GM20431 (cell line): Measurements from ENCODE around the gene LARGE1.

ENCODE experiments used
- in situ Hi-C: fragments of 300-500 bp; cut with MseI, MboI; formaldehyde crosslinking; loops from one replicate; pipeline ENCODE4 v1.15.0; 2020; ENCODE audit warnings: low sequenced_read_pairs; ENCODE audit not compliant: unreplicated experiment

Gene LARGE1

DNA sequence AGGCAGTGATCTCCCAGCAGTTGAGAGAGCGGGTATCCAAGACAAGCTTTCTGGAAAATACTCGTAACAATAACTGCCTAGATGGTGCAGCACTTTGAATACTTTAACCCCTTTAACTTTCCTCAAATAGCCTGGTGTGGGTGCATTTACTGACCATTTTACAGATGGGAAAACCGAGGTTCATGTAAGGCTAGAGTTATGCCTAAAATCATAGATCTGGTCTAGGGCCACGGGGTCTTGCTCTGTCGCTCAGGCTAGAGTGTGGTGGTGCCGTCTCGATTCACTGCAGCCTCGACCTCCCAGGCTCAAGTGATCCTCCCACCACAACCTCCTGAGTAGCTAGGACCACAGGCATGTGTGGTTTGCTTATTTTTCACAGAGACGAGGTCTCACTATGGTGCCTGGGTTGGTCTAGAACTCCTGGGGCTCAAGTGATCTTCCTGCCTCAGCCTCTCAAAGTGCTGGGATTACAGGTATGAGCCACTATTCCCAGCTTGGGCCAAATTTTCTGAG lies 592.9 kb downstream of the LARGE1 start:
- in situ Hi-C loops, result no loop called here

DNA sequence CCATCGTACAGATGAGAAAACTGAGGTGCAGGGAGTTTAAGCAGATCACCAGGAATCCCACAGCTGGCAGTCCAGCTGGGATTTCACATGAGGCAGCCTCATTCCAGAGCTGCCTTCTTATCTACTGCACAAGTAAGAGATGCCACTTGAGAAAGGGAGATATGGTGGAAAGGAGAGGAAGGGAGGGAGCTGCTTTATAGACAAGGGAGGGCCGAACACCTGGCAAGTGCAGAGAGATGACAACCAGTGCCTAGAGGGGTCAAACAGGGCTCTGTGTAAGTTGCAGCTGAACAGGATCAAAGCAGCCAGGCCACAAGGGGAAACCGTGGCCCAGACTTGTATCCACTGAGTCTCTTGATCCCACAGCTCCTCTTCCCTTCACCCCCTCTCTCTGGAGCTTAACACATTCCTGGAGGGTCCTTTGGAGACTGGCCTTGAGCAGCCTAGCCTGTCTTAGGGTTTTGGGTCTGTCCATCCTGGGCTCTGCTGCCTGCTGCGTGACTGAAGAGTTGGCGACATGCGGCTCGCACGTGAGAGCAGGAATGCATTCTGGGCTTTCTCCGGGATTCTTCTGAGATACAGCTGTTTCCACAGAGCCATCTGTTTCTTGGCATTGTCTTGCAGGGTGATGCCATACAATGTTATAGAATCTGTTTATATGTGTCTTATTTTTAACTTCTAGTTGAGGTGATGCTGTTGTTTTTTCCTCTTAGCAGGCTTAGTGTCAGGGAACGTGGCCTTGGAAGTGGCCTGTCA lies 593.6 kb downstream of the LARGE1 start:
- in situ Hi-C loops, result no loop called here

DNA sequence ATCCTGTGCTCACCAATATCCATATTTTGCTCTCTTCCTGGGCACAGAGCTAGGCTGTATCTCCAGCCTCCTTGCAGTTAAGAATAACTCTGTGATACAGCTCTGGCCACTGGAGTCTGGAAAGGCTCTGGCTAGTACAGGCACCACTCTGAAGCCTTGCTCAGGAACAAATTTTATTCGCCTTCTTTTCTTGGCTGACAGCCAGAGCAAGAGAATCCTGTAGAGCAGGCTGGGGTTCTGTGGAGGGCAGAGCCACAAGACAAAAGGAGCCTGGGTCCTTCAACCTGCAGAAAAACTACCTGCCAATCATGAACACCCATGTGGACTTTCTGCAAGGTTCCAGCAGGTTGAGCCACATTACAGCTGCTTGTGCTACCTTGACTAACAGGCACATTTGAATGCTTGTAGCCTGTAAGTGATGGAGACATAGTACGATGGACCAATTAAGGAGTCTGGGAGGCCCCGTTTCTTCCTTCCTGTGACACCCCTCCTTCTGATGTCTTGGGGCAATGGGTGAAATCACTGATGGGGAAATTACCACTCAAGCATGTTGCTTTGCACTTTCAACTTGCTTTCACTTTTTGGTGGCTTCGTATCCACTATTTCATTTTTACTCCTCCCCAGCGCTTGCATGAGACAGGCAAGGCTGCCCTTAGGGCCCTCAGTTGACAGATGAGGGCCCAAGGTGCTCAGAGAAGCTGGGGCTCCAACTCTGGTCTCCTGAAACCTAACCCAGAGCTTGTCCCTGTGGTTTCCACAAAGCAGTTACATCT lies 594.9 kb downstream of the LARGE1 start:
- in situ Hi-C loops, result no loop called here

DNA sequence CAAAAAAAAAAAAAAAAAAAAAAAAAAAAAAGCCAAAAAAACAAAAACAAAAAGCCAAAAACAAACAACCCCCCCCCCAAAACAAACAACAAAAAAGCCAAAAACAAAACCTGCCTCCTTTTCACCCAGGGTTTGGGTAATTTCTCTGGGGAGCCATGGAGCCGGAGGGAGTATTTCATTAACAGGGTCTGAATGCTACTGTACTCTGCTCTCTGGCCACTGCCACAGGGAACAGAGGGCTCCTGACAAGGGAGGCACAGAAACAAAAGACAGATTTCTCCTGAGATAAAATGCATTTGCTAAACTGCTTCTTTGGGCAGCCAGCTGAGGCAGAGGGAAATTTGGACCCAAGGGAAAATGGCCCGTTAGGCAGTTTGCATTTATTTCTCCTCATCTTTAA lies 596.0 kb downstream of the LARGE1 start:
- in situ Hi-C loops, result loop anchor here (25.0 kb wide), 1 partner anchor 188 kb away; no protein-coding TSS in a partner anchor

DNA sequence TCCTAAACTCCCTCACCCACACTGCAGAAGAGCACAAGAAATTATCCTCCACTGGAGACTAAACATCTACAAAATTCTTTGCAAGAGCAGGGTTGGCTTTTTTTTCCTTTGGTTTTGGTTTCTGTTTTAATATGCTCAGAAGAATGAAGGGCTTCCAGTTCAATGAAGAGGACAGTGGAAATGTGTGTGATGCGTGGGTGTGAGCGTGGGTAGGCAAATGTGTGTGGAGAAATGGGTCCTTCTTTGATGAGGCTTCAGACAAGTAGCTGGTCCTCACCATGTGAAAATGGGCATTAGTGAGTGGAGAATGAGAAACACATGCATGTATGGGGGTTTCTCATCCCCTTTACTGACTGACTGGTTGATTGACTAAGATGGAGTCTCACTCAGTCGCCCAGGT lies 598.8 kb downstream of the LARGE1 start:
- in situ Hi-C loops, result loop anchor here (25.0 kb wide), 1 partner anchor 191 kb away; no protein-coding TSS in a partner anchor

DNA sequence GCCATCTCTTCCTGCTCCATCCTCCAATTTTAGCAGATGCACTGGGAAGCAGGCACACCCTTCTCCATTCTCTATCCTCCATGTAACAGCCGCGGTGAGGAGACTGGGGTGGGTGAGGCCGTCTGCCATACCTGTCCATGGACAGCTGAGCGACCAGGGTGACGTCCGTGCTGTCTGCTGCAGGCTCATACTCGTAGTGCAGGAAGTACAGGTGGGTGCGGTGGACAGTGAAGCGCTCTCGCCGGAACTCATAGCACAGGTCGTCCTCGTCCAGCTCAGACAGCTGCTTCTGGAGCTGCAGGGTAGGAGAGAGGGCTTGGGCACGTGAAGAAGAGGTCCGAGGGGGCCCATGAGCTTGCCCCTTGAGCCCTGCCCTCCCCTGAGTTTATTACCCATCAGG lies 604.3 kb downstream of the LARGE1 start:
- in situ Hi-C loops, result loop anchor here (25.0 kb wide), 1 partner anchor 196 kb away; no protein-coding TSS in a partner anchor

DNA sequence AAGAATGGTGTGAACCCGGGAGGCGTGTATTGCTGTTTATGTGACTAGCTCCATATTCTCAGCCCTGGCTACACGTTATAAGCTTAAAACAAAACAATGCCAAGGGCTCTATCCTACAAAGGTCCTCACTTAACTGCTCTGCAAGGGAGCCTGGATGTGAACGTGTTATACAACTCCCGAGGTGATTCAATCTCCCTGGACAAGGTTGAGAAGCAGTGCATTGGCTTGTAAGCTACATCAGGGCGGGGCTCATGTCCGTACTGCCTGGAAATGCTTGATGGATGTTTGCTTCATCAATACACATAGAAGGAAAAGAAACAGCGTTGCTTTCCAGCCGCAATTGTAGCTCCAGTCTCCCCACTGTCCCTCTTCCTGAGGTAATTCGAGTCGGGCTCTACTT lies 605.2 kb downstream of the LARGE1 start:
- in situ Hi-C loops, result loop anchor here (25.0 kb wide), 1 partner anchor 197 kb away; no protein-coding TSS in a partner anchor

DNA sequence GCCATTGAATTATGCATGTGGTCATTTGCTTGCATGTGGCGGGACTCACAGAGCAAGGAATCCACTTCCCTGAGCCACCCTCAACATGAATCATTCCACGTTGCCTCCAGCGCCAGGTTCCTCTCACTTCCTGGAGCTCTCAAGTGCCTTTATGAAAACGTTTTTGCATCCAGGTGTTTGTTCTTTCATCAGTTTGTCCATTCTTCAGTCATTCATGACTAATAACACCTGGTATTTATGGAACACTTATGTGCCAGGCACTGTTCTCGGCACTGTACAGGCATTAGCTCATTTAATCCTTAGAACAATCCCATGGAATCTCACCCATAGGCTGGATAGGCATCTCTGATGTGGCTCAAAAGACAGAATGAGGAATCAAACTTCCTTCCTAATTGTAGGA lies 606.0 kb downstream of the LARGE1 start:
- in situ Hi-C loops, result loop anchor here (25.0 kb wide), 1 partner anchor 198 kb away; no protein-coding TSS in a partner anchor

DNA sequence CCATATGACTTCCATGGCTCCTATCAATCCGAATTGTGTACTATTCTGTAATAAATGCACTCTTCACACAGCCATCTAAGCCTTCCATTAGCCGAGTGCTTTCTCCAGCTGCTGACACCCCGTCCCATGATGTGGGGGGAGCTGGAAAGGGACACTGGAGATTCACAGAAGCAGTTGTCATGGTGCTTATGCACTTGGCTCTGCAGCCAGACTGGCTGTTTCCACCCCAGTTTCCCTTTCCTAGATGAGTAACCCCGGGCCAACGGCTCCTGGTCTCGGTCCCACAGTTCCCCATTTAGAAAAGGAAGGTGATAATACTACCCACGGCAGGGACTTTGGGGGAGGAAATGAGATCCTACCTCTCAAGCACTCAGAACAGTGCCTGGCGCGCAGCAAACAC lies 617.2 kb downstream of the LARGE1 start:
- in situ Hi-C loops, result loop anchor here (10.0 to 25.0 kb wide), 2 partner anchors 209 to 282 kb away; no protein-coding TSS in a partner anchor

DNA sequence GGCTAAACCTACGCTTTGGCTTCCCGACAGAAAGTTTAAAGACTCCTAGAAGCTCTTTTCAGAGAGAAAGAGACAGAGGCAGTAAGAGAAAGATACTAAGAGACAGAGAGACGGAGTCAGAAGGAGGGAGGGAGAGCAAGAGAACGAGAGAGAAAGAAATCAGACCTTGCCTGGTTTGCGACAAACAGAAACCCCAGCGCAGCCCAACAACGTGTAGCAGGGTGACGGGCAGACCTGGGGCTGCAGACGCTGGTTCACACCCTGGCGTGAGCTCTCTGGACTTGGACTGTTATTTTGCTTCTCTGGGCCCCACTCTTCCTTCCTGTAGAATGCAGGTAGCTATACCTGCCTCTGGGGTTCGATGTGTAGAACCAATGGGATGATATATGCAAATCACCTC lies 617.7 kb downstream of the LARGE1 start:
- in situ Hi-C loops, result loop anchor here (10.0 to 25.0 kb wide), 2 partner anchors 210 to 282 kb away; no protein-coding TSS in a partner anchor

DNA sequence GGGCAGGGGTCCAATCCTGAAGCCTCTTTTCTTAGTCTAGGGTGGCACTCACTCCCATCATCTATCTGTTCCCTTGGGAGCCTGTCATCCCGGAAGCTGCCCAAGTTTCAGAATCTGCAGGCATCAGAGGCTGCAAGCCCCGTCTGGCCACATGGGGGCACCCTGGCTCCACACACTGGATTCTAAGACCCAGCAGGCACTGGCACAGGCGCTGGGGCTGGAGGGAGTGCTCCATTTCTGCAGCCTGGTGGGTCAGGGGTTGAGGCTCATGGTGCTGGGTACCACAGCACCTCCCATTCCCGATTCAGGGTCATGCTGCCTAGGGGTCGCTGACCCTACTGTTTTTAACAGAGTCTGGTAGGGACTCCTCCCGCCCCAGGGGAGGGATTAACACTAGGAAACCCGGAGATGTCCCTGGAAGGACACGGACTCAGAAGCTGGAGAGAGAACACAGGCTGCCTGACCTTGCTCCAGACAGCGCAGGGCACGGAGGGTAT lies 618.2 kb downstream of the LARGE1 start:
- in situ Hi-C loops, result loop anchor here (10.0 to 25.0 kb wide), 2 partner anchors 210 to 283 kb away; no protein-coding TSS in a partner anchor

DNA sequence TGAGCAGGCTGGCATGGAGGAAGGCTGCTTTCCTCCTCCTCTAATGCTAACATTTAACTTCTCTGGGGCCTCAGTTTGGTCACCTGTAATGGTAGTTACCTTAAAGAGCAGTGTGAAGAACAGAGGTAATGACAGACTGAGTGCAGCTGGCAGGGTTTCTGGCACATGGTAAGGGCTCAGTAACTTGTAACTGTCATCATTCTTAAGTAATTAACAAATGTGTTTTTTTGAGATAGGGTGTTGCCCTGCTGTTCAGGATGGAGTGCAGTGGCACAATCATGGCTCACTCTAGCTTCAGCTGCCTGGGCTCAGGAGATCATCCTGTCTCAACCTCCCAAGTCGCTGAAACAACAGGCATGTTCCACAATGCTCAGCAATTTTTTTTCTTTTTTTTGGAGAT lies 620.1 kb downstream of the LARGE1 start:
- in situ Hi-C loops, result loop anchor here (10.0 to 25.0 kb wide), 2 partner anchors 212 to 285 kb away; no protein-coding TSS in a partner anchor

DNA sequence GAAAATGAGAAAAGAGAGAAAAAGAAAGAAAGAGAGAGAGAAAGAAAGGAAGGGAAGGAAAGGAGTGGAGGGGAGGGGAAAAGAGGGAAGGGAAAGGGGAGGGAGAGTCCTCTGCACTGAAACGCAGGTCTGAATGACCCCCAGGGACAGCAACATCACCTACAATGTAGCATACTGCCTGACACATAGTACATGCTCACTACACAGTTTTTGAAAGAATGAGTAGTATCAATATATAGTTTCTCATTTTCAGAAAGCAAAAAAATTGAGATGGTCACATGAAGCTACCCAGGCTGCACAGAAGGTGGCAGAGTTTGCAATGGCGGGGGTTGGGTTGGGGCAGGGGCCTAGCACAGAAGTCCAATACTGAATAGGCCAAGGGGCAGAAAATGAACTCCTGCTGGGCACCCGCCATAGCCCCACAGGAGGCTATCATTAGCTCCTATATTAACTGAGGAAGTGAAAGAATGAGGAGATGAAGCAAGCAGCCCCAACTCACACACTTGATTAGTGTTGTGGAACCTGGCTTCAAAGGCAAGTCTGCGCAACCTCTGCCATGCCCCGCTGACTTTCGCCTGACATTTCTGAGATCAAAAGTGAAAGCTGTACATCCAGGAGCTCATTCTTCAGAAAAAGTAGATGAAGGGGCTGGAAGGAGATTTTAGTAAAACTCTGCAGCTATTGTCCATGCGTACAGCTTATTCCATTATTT lies 620.9 kb downstream of the LARGE1 start:
- in situ Hi-C loops, result no loop called here

DNA sequence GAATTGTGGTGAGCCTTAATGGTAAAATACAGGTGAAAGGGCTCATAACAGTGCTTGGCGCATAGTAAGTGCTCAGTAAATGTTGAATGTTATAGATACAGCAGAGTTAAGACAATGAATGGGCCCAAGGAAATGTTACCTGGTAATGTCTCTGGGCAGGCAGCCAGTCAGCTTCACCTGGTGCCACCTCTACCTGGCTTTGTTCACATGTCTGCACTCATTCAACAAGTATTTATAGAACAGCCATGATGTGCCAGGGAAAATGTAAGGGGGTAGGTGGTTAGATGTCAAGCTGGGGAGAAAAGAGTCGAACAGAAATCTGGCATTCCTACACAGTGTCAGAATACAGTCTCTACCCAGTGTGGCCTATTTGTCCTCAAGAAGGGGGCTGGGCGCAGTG lies 623.3 kb downstream of the LARGE1 start:
- in situ Hi-C loops, result no loop called here

DNA sequence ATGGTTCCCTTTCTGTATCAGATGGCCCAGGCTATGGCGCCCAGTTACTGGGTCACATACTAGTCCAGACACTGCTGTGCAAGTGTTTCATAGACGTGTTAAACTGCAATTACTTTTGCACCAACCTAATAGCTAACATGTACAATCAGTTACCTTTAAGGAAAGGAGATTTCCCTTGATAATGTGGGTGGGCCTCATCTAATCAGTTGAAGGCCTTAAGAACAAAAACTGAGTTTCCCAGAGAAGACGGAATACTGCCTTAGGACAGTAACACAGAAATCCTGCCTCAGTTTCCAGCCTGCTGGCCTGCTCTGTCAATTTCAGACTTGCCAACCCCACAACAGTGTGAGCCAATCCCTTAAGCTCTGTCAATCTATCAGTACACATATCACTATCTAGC lies 632.2 kb downstream of the LARGE1 start:
- in situ Hi-C loops, result no loop called here

DNA sequence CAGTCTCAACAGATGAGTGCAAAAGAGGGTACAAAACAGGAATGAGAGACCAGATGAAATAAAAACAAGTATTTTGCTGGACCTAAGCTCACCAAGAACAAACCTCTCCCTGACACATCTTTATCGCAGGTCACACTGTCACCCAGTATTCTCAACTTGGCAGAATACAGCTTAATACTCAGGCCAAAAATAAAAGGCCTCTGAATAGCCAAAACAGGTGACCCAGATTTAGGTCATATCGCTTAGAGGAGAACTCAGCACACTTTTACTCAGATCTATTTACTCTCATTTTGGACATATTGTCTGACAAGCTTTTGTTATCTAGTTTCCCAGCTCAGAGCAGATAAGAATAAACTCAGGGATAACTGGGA lies 645.2 kb downstream of the LARGE1 start:
- in situ Hi-C loops, result no loop called here

DNA sequence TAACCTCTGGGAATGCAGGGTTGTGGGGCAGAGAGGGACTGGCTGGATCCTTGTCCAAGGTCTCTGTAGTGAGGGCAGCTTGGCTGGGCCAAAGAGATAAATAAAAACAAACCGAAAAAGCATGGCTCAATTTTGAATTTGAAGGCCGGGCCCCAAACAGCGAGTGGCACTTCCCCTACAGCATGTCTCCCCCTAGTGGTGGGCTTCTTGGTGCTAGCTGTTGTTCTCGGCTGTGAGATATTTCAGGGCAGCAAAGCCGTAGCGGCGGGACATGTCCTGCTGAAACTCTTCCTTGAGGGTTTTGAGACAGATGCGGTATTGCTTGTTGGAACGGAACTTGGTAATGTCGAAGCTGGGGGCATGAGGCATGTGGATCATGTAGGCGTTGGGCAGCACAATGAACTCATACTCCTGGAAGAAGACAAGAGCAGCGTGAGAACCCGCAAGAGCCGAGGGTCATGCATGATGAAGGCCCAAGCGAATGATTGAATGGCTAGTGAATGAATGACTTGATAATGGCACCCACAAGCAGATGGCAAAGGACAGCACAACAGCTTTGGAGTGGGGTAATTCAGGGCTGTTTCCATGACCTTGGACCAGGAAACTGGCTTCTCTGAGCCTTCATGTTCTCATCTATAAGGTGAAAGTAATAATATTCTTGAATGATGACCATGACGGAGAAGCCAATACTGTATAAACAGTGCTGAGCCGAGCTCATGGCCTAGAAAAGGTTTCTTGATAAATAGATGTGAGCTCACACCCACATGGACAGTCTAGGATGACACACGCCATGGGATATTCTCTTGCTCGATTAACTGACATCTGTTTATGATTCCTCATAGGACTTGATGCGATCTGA lies 645.8 kb downstream of the LARGE1 start:
- in situ Hi-C loops, result no loop called here

DNA sequence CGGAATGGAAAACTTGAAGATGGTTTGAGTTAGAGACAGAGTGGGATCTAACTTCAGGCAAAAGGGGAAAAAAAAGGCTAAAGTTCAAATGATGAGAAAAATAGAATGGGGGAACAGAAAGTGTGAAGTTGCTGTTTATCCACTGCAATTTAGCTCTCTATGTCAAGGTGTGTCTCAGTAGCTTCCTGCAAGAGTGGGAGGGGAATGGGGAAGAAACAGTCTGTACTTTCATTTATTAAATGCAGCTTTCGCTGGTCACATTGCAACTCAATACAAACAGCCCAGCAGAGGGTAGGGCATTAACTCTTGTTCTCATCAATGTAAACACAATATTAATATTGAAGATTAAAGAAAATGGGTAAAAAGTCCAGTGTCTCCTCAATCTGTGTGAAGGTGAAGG lies 647.4 kb downstream of the LARGE1 start:
- in situ Hi-C loops, result no loop called here

DNA sequence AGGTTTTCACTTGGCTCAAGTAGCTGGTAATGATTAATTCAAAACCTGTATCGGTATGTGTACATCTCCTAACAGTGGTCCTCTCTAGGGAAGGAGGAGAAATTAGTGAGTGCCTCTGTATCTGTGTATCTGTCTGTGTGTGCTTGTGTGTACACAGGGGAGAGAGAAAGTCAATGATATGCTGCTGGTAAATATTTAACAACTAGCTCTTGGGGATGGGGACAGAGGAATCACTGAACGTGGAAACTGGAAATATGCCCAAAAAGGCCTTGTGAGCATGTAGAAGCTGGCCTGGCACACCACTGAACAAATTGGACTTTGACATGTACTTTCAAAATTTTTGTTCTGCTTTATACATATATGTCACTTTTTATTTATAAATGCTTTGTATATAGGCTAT lies 648.1 kb downstream of the LARGE1 start:
- in situ Hi-C loops, result no loop called here
